ENCODE results near the gene SHCBP1L.
A peak's percentile ranks its signal among the peaks of the same experiment; 100 is the strongest.
"Not testable (repeated sequence)": the region's sequence is repeated elsewhere in the genome, so short reads cannot be mapped to it uniquely, and the experiment has no call there.

Gene SHCBP1L

GRCh38 chr1:182956708-182957365 lies 3.9 kb upstream of the SHCBP1L start:
- DNase-seq (ENCODE audit: low read depth, low spot score), result no peak
- in situ Hi-C loops (cut with HindIII; ENCODE audit: low sequenced_read_pairs), result no loop called here
- no peak for TF ChIP-seq CTCF (IDR thresholded peaks at IDR 0.05; ENCODE audit: low read depth, low read length)
- no peak overlapping the region for H3K4me3 ChIP-seq (ENCODE audit: low read depth, low read length)

DNA sequence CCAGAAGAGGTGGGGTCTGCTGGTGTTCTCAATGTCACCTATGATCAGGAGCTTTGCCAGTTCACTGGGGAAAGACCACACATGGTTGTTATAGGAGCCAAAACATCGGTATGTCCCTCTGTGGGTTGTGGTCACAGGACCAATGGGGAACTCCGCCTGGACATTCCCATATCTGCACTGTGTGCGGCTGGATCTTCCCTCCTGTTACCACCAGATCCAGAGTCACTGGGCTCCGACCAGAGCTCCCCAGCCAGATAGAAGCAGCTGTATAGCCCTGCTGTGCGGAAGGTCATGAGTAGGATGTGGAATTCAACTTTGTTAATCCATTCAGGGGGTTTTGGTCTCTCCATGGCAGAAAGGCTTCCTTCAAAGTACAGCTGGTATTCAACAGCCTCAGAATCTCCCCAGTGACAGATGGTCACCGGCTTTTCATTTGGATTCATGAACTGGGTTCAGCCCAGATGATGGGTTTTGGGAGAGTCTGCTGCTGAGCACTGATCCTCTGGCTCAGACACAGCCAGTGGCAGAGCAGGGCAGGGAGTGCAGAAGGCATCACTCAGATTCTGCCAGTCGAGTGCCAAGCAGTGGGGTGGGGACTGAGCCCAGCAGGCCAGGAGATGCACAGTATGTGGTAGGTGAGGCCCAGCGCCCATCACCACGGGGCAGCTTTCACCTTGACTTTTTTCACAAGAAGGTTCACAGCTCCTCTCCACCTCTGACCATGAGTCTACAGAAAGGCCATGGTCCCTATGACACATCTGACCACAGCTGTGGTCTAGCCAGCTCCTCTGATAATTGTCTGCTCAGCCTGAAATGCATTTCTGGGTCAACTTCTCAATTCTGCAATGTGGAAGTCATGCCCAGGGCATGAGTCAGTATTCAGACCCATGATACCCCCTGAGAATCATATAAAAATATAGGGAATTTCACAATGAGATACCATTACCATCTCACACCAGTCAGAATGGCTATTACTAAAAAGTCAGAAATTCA lies 2.9 kb upstream of the SHCBP1L start:
- in situ Hi-C loops (cut with HindIII; ENCODE audit: low sequenced_read_pairs), result no loop called here
- no peak overlapping the region for H3K4me3 ChIP-seq (ENCODE audit: low read depth, low read length)
- peak; percentile 87 for DNase-seq (ENCODE audit: low read depth, low spot score)
- no peak for TF ChIP-seq CTCF (IDR thresholded peaks at IDR 0.05; ENCODE audit: low read depth, low read length)

DNA sequence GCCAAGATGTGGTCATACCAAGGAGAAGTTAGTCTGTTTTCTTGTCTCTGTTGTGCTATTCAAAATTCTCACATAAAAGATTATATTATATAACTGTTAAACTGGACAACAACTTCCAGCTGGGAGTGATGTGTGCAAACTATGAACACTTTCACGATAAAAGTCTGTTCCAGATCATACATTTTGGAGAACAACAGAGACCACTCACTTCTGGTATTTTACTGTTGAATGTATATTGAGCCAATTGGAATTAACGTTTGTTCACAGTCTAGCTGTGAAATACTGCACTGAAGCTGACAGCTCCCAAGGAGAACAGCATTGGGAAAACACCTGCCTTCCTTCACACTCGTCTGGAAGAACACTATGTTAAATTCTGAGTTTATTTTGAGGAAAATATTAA lies 860 bp upstream of the SHCBP1L start:
- in situ Hi-C loops (cut with HindIII; ENCODE audit: low sequenced_read_pairs), result no loop called here
- no peak for DNase-seq (ENCODE audit: low read depth, low spot score)
- no peak overlapping the region for H3K4me3 ChIP-seq (ENCODE audit: low read depth, low read length)
- no peak for TF ChIP-seq CTCF (IDR thresholded peaks at IDR 0.05; ENCODE audit: low read depth, low read length)

GRCh38 chr1:182943336-182943735 lies 9.6 kb downstream of the SHCBP1L start:
- DNase-seq (ENCODE audit: low read depth, low spot score); H3K4me3 ChIP-seq (ENCODE audit: low read depth, low read length); in situ Hi-C loops (cut with HindIII; ENCODE audit: low sequenced_read_pairs): not testable (repeated sequence)

- in situ Hi-C loops (cut with HindIII; ENCODE audit: low sequenced_read_pairs); H3K4me3 ChIP-seq (ENCODE audit: low read depth, low read length): not testable (repeated sequence)
- peak; percentile 14 for DNase-seq (ENCODE audit: low read depth, low spot score)
These were observed 10.8 kb downstream of the SHCBP1L start for GRCh38 chr1:182942145-182942544.

DNA sequence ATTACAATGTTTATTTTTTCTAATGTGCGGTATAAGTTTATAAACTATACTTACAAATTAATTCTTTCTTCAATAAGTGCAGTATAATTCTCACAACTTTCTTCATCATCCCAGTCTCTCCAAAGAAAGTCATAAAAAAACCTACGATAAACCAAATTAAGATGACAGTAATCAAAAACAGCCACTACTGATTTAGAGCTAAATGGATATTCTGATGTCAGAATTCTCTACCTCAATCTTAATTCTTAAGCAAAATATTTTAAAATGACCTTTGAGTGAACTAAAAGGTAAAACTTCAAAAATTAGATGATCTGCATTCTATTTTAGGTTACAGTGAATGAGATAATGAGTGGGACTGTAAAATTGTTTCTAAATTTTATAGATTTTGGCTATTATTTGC lies 13.6 kb downstream of the SHCBP1L start:
- TF ChIP-seq CTCF (IDR thresholded peaks at IDR 0.05; ENCODE audit: low read depth, low read length), result no peak
- no peak for DNase-seq (ENCODE audit: low read depth, low spot score)
- in situ Hi-C loops (cut with HindIII; ENCODE audit: low sequenced_read_pairs), result no loop called here
- H3K4me3 ChIP-seq (ENCODE audit: low read depth, low read length), result no peak overlapping the region

- in situ Hi-C loops (cut with HindIII; ENCODE audit: low sequenced_read_pairs), result no loop called here
- TF ChIP-seq CTCF (IDR thresholded peaks at IDR 0.05; ENCODE audit: low read depth, low read length), result no peak
- no peak overlapping the region for H3K4me3 ChIP-seq (ENCODE audit: low read depth, low read length)
- no peak for DNase-seq (ENCODE audit: low read depth, low spot score)
These were observed 17.2 kb downstream of the SHCBP1L start for GRCh38 chr1:182935716-182936115.

All from astrocyte of the spinal cord (primary cell).